Measurements from ENCODE around the gene KRT5.

- TF ChIP-seq REST (IDR thresholded peaks at IDR 0.05) = no peak
- TF ChIP-seq HNF4A (conservative IDR thresholded peaks at IDR 0.05) = no peak
- TF ChIP-seq CTCF (IDR thresholded peaks at IDR 0.05; ENCODE audit: low read depth, low read length, missing input control) = no peak
- TF ChIP-seq HNF4G (IDR thresholded peaks at IDR 0.05) = no peak
These were observed 9.2 kb upstream of the KRT5 start for GRCh38 chr12:52529417-52529816.

Measured in liver (tissue), 3 donors.